Left lung (tissue), 10 donors: ENCODE data around the gene FMR1NB. TPM values are rescaled to one million over a fixed set of nuclear protein-coding genes. Genes with fewer than 3 reads are reported as not detected.

Source experiments
- ATAC-seq: fragments of 200-7000 bp; cut with Tn5 transposase; one replicate; pipeline ENCODE4 v1.9.1; 2020; ENCODE audit warnings: moderate library complexity
- DNase-seq, 4 donors: peaks; one replicate each; pipeline ENCODE4 v3.0.0-alpha.2; 2013 to 2020
- H3K27ac ChIP-seq, 2 donors: fragments of 200-600 bp; sonication (generic) in 1 of 2; one replicate each; pipeline versions ENCODE4 v1.5.0 to v1.8.0; 2020 to 2021
- H3K27me3 ChIP-seq, 2 donors: fragments of 200-600 bp; sonication (generic) in 1 of 2; one replicate each; pipeline versions ENCODE4 v1.5.0 to v1.8.0; 2020 to 2021
- H3K36me3 ChIP-seq, 2 donors: fragments of 200-600 bp; sonication (generic) in 1 of 2; one replicate each; pipeline versions ENCODE4 v1.5.0 to v1.8.0; 2020 to 2021
- H3K4me1 ChIP-seq, 2 donors: fragments of 200-600 bp; one replicate each; pipeline ENCODE4 v1.8.0; 2021
- H3K4me3 ChIP-seq, 2 donors: fragments of 200-600 bp; sonication (generic) in 1 of 2; one replicate each; pipeline versions ENCODE4 v1.5.0 to v1.8.0; 2020 to 2021; ENCODE audit warnings: mild to moderate bottlenecking in 1 of 2
- H3K9me3 ChIP-seq, 2 donors: fragments of 200-600 bp; sonication (generic) in 1 of 2; one replicate each; pipeline versions ENCODE4 v1.5.0 to v1.8.0; 2020 to 2021
- CTCF ChIP-seq, 2 donors: fragments of 200-600 bp; sonication (generic) in 1 of 2; IDR thresholded peaks; one replicate each; pipeline versions ENCODE4 v1.5.0 to v1.8.0; 2021; ENCODE audit warnings: antibody characterized with exemption in 2 of 2
- intact Hi-C, 2 donors: fragments of 100-400 bp; cut with DNase I; formaldehyde crosslinking; loops; one replicate each; pipeline versions ENCODE4 v1.11.2 to v1.14.2; 2022
- polyA plus RNA-seq, 6 donors: library from polyadenylated mRNA; unstranded; fragments of 120-200 nt; gene quantifications; one replicate each; pipeline ENCODE4 v1.2.1, GENCODE V29; 2013; ENCODE audit not compliant: insufficient read length in 6 of 6
- total RNA-seq, 2 donors: library from RNA; stranded (reverse); fragmentation: NEBNext Ultra II Directional; extraction: Animal tissue kit (Norgen Biotek cat#: 25700); gene quantifications; one replicate each; pipeline ENCODE4 v1.2.1, GENCODE V29; 2021
- donor health status: DM: no; HTN: yes; CAD: no.
- donor health status: DM: no; HTN: no; CAD: no.

FMR1NB gene
- total and polyA plus RNA-seq, 8 donors: 0.16 to 0.32 TPM; not detected in 6

- Histone ChIP-seq H3K27me3 (no peaks in the 10 kb centered on the region), H3K36me3 (no peaks in the 10 kb centered on the region), H3K27ac (no peak overlapping the region), H3K9me3 (no peaks in the 10 kb centered on the region), H3K4me1 (no peaks in the 10 kb centered on the region), H3K4me3 (no peak overlapping the region)
- TF ChIP-seq CTCF (IDR thresholded peaks at IDR 0.05): no peak
- peak in 1 of 4 donors; percentile 52 for DNase-seq
- intact Hi-C loops: no loop called here
- no peak for ATAC-seq
These were observed 70.8 kb downstream of the FMR1NB start for GRCh38 chrX:148051973-148052372.

- intact Hi-C loops: no loop called here
- DNase-seq (no peak), ATAC-seq (no peak)
- no peaks in the 10 kb centered on the region for H3K36me3 ChIP-seq
- no peak for TF ChIP-seq CTCF (IDR thresholded peaks at IDR 0.05)
- H3K9me3 ChIP-seq: peaks cover 0 to 4% of the 10 kb centered on the region in 2 donors
- no peak overlapping the region for H3K27ac ChIP-seq
- no peaks in the 10 kb centered on the region for H3K27me3 ChIP-seq
- no peak overlapping the region for H3K4me3 ChIP-seq
- H3K4me1 ChIP-seq: no peaks in the 10 kb centered on the region
These were observed 86.1 kb downstream of the FMR1NB start for GRCh38 chrX:148067285-148067684.

GRCh38 chrX:148069759-148070503 is 88.8 kb downstream of the FMR1NB start:
- intact Hi-C loops: no loop called here
- H3K36me3 ChIP-seq: no peaks in the 10 kb centered on the region
- no peak for ATAC-seq
- H3K9me3 ChIP-seq: peaks cover 0 to 4% of the 10 kb centered on the region in 2 donors
- no peaks in the 10 kb centered on the region for H3K4me1 ChIP-seq
- no peak for TF ChIP-seq CTCF (IDR thresholded peaks at IDR 0.05)
- no peaks in the 10 kb centered on the region for H3K27me3 ChIP-seq
- no peak for DNase-seq
- no peak overlapping the region for H3K27ac ChIP-seq
- no peak overlapping the region for H3K4me3 ChIP-seq

DNA sequence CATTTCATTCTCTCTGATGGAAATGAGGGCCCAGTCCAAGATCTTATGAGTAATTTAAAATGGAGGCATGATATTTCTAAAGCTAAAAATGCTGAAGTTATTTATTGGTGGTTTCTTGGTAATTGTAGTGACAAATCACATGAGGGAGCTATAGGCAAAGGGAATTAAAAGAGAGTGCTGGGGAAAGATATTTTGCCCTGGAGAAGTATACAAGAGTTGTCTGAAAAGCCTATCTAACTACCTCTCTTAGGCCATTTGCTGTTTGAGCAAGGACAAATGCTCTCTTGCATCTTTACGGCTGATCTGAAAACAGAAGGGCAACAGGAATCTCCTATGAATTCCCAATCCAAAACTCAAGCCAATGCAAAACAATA is 89.4 kb downstream of the FMR1NB start:
- no peak for TF ChIP-seq CTCF (IDR thresholded peaks at IDR 0.05)
- ATAC-seq (no peak), DNase-seq (no peak)
- Histone ChIP-seq H3K27ac (no peak overlapping the region), H3K4me1 (no peaks in the 10 kb centered on the region), H3K36me3 (no peaks in the 10 kb centered on the region), H3K4me3 (no peak overlapping the region), H3K9me3 (peaks cover 0 to 4% of the 10 kb centered on the region in 2 donors), H3K27me3 (no peaks in the 10 kb centered on the region)
- intact Hi-C loops: no loop called here

Other genes starting within 250 kb of the FMR1NB start
- gene FMR1, start 69.4 kb upstream of the FMR1NB start, total RNA-seq: 10 to 100 TPM; 35.2 to 38.7 TPM
- gene FMR1, start 69.4 kb upstream of the FMR1NB start, polyA plus RNA-seq: 10 to 100 TPM; 77.3 to 93.3 (median 82.1) TPM